GM19324 (cell line): ENCODE data around the gene MRPS31.

Experiments
- ATAC-seq: cut with Tn5 transposase; IDR thresholded peaks from one replicate; pipeline ENCODE4 v1.9.1; 2021; ENCODE audit warnings: mild to moderate bottlenecking, moderate library complexity; ENCODE audit not compliant: unreplicated experiment, low FRiP score

The MRPS31 gene

GRCh38 chr13:40770934-40771618 is at the start of gene MRPS31:
Gene MRPS31, minus strand, starts transcription at chr13:40771190. Its CDS starts 54 bp downstream, at chr13:40771136.
- ATAC-seq: peak; percentile 97

- ATAC-seq: no peak
Observed at GRCh38 chr13:40819797-40820315, 48.9 kb upstream of the MRPS31 start.

DNA sequence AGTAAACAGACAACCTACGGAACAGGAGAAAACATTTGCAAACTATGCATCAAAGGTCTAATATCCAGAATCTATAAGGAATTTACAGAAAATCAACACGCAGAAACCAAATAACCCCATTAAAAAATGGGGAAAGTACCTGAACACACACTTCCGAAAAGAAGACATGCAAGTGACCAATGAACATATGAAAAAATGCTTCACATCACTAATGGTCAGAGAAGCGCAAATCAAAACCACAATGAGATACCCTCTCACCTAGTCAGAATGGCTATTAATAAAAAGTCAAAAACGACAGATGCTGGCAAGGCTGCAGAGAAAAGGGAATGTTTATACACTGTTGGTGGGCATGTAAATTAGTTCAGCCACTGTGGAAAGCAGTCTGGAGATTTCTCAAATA is 47.9 kb upstream of the MRPS31 start:
- no peak for ATAC-seq

DNA sequence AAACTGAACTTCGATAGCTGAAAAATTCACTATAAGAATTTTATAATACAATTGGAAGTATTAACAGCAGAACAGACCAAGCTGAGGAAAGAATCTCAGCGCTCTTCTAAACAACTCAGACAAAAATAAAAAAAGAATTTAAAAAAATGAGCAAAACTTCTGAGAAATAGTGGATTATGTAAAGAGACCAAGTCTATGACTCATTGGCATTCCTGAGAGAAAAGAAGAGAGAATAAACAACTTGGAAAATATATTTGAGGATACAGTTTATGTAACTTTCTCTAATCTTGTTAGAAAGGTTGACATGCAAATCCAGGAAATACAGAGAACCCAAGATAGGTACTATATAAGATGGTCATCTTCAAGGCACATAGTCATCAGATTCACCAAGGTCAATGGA is 43.8 kb upstream of the MRPS31 start:
- ATAC-seq: no peak

GRCh38 chr13:40813667-40814454 is 42.9 kb upstream of the MRPS31 start:
- no peak for ATAC-seq

GRCh38 chr13:40812724-40813445 is 41.9 kb upstream of the MRPS31 start:
- ATAC-seq: no peak

- ATAC-seq: no peak
Observed at GRCh38 chr13:40812102-40812501, 41.1 kb upstream of the MRPS31 start.

DNA sequence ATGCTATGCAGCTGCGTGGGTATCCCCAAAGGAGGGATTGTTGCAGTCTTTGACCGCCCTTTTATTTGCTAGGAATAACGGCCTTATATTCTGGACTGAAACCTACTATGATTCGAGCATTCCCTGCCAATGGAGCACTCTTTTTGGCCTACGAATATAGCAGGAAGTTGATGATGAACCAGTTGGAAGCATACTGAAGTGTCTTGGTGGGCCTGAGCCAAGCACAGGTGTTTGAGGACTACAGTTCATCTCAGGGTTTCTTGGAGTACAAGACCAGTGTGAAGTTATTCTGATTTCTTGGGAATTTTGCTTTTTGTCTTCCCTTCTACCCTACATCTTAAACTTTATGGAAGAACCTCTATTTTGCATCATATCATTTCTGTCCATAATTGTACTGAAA is 38.5 kb upstream of the MRPS31 start:
- ATAC-seq: no peak

GRCh38 chr13:40806241-40806640 is 35.3 kb upstream of the MRPS31 start:
- no peak for ATAC-seq

- ATAC-seq: no peak
Observed at GRCh38 chr13:40803316-40803715, 32.3 kb upstream of the MRPS31 start.

DNA sequence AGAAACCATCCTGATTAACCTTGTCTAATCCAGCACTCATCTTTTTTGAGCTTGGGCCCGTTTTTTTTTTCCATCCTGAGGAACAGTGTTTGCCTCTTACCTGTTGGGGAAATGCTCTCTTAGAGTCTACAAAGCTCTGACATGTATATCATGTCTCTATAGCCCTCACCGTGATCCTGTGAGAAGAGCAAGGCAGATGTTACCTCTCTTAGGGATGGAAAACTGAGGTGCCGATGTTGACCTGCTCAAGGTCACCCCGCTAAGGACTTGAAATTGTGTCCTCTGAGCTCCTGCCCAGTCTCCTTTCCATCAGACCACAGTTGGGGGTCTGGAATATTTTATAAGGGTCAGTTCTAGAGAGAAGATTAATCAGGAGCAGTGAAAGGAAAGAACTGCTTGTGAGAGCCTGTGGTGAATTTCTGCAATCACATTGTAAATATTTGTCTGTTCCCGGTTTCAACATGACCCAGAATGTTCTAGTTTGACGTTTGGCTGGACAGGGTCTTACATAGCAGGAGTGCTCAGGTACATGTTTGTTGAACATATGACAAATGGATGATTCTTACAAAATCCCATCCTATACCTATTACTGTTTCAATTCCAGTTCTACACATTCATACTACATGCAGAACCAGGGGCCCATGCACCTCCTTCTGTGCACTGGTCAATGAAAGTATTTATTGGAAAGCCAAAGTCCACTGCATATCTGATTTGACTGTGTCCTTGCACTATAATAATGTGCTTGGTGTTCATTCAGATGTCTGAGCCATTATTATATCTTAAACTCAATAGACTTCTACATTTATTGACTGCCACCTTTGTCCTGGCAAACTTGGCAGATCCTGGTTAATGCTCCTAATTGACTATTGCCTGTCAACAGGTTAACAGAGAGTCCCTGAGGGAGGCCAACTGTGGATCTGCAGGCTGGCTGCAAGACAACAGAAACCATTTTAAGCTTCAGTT is 30.5 kb upstream of the MRPS31 start:
- no peak for ATAC-seq

- ATAC-seq: no peak
Observed at GRCh38 chr13:40800559-40800958, 29.6 kb upstream of the MRPS31 start.

DNA sequence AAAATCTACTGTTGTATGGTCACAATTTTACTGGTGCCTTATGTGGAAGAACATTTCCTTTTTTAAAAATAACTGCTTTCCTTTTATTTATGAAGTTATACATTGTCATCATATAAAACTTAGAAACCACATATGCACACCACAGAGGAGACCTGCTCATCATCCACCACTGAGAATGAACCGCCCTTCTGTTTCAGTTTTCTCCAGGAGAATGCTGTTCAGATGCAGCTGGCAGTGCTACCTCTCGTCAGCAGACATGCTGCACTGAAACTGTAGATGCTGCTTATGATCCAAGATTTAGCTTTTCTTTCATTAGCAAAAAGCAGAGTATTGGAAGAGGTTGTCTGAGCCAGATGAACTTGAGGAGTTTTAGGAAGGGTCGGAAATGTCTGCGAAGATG is 28.5 kb upstream of the MRPS31 start:
- no peak for ATAC-seq

DNA sequence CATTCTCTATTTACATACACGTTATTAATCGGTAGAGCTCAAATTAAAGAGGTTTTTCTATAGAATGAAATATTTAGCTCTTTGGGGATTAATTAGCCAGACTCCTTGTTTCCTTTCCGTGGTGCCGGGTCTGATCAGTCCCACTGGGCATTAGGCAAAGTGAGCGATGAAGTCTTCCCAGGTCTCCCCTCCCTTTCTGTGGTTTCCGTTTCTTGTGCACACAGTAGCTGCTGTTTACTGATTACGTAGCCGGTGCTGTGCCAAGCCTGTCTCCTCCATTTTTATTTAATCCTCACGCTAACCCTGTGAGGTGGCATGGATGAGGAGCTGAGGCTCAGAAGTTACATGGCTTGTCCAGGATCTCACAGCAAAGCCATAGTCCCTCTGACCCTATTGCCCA is 27.4 kb upstream of the MRPS31 start:
- ATAC-seq: no peak

DNA sequence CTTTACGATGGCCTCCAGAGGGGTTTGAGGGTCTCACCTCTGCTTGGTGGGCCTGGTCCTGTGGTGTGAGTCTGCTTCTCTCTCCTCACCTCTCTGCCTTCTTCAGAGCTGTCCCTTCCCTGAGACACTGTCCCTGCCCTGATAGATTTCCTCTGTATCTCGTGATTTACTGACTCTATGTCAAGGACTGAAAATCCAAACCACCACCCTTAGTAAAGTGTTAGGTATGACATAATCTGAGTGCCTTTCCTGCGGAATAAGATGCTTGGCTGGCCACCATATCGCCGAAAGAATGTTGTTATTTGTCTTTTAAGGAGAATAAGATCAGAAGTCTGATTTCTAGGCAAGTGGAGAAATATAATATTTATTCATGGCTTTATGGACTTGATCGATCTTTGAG is 25.7 kb upstream of the MRPS31 start:
- ATAC-seq: no peak

DNA sequence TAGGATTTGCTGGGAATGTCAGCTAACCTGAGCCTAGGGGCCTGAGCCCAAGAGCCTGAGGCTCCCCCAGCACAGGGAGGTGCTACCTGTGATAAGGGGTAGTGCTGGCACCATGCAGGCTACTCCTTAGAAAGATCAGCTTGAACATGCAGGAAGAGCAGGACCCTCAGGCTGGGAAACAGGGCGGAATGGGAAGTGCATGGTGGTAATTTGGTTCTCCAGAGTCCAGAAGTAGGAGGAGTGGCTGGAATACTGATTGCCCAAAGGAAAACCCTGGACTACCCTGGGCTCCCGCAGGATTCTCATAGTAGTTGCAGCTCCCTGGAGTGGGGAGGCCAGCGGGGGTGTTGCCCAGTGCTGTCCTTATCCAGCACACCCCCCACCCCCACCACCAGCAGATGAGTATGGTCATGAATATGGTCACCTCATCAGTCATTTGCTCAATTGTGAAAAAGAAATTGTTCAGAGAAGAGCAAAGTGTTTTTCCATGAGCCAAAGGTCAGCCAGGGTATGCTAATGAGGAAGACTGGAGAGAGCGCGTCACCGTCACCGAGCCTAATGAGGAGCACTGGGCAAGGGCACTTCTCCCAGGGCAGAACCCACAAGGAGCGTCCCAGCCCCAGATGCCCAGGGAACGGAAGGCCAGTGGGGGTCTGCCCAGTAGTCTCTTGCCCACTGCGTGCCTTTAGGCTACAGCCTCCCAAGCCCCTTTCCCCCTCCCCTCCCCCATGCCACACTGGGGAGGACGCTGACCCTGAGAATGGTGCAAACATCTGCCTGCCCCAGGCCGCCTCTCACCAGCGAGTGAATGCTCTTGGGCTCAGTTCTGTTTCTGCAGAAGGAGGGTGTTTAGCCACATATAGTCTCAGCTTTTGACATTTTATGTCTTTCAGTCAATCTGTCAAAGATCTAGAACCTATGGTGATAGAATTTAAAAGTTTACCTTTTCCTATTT is 23.7 kb upstream of the MRPS31 start:
- ATAC-seq: no peak

- ATAC-seq: no peak
Observed at GRCh38 chr13:40793339-40793738, 22.3 kb upstream of the MRPS31 start.

DNA sequence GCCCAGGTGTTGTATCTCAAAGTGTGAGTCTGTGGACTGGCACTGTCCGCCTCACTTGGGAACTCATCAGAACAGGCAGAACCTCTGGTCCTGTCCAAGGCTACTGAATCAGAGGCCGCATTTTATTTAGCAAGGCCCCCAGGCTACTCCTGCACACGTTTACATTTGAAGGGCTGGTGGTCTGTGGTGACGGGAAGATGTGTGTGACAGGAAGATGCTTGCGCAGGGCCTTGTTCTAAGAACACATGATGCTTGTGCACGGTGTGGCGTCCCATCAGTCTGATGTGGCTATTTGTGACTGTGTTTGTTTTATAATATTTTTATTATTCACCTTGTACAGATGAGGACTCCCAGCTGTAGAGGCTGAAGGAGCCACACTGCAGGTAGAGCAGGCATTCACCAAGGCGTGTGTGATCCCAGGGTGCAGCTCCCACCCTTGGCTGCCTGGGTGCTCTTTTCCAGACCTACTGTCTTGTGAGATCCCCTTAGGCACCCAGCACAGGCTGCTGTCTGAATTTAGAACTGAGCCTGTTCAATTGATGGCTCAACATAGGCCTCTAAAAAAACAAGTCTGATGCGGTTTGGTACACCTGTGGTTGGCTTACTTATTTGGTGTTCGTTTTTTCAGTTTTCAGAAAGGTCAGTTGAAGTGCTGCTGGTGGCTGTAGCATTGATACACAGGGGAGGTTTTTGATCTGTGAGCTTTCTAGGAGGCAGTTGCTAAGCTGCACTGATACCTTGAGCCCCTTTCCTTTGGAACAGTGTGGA is 21.5 kb upstream of the MRPS31 start:
- ATAC-seq: no peak
